HG03575 (cell line): ENCODE data around the gene SUSD2.
"Not testable (repeated sequence)": the region's sequence is repeated elsewhere in the genome, so short reads cannot be mapped to it uniquely, and the experiment has no call there.

Experiments
- ATAC-seq: cut with Tn5 transposase; IDR thresholded peaks from one replicate; pipeline ENCODE4 v1.9.1; 2021; ENCODE audit not compliant: unreplicated experiment, insufficient number of reproducible peaks, low FRiP score; ENCODE audit errors: extremely low read depth

The SUSD2 gene

DNA sequence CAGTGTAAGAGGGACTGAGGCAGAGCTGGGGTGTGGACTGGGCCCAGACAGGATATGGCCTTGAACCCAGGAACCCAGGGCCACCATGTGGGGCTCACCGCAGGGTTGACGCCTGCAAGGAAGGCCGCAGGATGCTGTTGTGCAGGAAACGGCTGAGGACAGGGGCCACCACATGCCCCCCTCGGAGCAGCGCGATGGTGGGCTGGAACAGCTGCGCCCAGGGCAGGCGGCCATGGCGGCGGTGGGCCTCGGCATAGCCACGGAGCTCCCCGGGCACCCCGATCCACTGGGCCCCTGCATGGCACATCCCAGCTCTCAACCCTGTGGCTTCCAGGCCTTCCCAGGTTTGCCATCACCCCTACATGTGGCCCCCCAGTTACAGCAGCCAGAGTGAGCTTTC is 51.4 kb downstream of the SUSD2 start:
- no peak for ATAC-seq

DNA sequence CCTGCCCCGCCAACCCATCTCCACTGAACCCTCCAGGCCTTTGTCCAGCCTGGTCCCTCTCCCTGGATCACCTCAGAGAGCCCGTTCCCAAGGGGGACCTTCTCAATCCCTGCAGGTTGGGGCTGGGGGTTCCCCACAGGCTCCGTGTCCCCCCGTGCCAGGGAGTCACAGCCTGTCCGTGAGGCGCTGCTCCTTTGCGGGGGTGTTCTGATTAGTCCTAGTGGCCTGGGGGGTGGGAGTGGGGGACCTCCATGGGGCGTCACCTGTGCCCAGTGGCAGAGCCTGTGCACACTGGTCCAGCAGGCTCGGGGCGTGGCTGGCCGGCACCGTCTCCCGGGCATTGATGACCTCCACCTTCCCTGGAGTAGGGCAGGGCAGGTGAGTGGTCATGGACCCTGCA is 51.9 kb downstream of the SUSD2 start:
- ATAC-seq = no peak

- ATAC-seq = no peak
These were observed 52.5 kb downstream of the SUSD2 start for GRCh38 chr22:24233816-24234215.

- ATAC-seq = no peak
These were observed 54.0 kb downstream of the SUSD2 start for GRCh38 chr22:24235315-24235714.

DNA sequence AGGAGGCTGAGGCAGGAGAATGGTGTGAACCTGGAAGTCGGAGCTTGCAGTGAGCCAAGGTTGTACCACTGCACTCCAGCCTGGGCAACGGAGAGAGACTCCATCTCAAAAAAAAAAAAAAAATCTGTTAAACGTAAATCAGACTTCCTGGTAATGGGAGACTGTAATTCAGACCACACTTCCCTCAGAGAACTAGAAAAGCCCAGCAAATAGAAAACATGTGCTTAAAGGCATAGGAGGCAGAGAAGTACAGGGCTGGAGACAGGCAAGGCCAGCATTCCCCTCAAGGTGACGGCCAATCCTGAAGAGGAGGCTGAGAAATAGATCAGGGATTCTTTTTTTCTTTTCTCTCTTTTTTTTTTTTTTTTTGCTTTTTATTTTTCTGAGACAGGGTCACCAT is 55.4 kb downstream of the SUSD2 start:
- ATAC-seq = no peak

DNA sequence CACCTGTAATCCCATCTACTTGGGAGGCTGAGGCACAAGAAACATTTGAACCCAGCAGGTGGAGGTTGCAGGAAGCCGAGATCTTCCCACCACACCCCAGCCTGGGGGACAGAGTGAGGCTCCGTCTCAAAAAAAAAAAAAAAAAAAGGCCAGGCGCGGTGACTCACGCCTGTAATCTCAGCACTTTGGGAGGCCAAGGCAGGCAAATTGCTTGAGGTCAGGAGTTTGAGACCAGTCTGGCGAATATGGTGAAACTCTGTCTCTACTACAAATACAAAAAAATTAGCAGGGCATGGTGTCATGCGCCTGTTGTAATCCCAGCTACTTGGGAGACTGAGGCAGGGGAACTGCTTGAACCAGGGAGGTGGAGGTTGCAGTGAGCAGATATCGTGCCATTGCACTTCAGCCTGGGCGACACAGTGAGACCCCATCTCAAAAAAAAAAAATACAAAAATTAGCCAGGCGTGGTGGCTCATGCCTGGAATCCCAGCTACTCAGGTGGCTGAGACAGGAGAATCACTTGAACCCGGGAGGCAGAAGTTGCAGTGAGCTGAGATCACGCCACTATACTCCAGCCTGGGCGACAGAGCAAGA is 56.9 kb downstream of the SUSD2 start:
- ATAC-seq = not testable (repeated sequence)
